B cell (primary cell): ENCODE results near the gene TENT4B.

Experiments used
- EZH2 ChIP-seq: IDR thresholded peaks from 2 replicates; pipeline ENCODE4 v1.6.1; 2012; ENCODE audit warnings: borderline replicate concordance, low read depth, mild to moderate bottlenecking, moderate library complexity, low read length; ENCODE audit not compliant: insufficient read depth, poor library complexity, severe bottlenecking
- TF ChIP-seq, protein P1 (sequence below): fragments of 200-600 bp; IDR thresholded peaks from one replicate; pipeline ENCODE4 v1.8.0; 2022; ENCODE audit warnings: antibody characterized with exemption, mild to moderate bottlenecking

DNA sequence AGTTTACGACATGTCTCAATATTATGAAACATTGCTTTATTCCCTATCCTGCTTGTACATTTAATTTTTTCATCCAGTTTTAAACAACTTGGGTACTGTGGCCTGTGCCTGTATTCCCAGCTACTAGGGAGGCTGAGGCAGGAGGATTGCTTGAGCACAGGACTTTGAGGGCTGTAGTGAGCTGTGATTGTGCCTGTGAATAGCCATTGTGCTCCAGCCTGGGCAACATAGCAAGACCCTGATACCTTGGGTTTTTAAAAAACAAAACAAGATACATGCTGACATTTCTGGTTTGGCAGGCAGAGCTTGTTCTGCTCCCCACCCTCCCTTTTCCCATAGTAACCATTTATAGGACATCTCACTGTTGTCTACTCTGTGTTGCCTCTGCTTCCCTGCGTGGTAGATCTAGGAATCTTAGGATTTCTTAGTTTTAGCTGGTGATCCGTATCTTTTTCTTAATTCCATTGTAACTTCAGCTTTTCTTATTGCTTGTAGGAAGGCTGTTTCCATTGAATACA, 35.6 kb downstream of the TENT4B start:
- TF ChIP-seq, protein P1, sequence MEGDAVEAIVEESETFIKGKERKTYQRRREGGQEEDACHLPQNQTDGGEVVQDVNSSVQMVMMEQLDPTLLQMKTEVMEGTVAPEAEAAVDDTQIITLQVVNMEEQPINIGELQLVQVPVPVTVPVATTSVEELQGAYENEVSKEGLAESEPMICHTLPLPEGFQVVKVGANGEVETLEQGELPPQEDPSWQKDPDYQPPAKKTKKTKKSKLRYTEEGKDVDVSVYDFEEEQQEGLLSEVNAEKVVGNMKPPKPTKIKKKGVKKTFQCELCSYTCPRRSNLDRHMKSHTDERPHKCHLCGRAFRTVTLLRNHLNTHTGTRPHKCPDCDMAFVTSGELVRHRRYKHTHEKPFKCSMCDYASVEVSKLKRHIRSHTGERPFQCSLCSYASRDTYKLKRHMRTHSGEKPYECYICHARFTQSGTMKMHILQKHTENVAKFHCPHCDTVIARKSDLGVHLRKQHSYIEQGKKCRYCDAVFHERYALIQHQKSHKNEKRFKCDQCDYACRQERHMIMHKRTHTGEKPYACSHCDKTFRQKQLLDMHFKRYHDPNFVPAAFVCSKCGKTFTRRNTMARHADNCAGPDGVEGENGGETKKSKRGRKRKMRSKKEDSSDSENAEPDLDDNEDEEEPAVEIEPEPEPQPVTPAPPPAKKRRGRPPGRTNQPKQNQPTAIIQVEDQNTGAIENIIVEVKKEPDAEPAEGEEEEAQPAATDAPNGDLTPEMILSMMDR: no peak
- TF ChIP-seq EZH2: no peak
